Neuronal stem cell (in vitro differentiated cells): ENCODE measurements around the gene SMAD9.
A peak's percentile ranks its signal among the peaks of the same experiment; 100 is the strongest.

Experiments used
- DNase-seq: peaks from one replicate; pipeline ENCODE4 v3.0.0-alpha.2; 2013; ENCODE audit warnings: low spot score
- H2AFZ ChIP-seq: one replicate; pipeline ENCODE4 v1.6.1; 2013; ENCODE audit warnings: mild to moderate bottlenecking, low read length, inconsistent platforms
- H2AK5ac ChIP-seq: 2 replicates; pipeline ENCODE4 v1.6.1; 2013; ENCODE audit warnings: low read depth, mild to moderate bottlenecking, inconsistent platforms, low read length, moderate library complexity, mixed read lengths
- H2BK120ac ChIP-seq: 2 replicates; pipeline ENCODE4 v1.6.1; 2013; ENCODE audit warnings: low read depth, mild to moderate bottlenecking, inconsistent platforms, low read length, moderate library complexity, mixed read lengths
- H2BK12ac ChIP-seq: one replicate; pipeline ENCODE4 v1.6.1; 2013; ENCODE audit warnings: low read length, inconsistent platforms
- H2BK15ac ChIP-seq: 2 replicates; pipeline ENCODE4 v1.6.1; 2013; ENCODE audit warnings: mild to moderate bottlenecking, low read length, inconsistent platforms, mixed read lengths
- H2BK5ac ChIP-seq: one replicate; pipeline ENCODE4 v1.6.1; 2013; ENCODE audit warnings: inconsistent platforms, mild to moderate bottlenecking, low read length, moderate library complexity
- H3K14ac ChIP-seq: one replicate; pipeline ENCODE4 v1.6.1; 2013; ENCODE audit warnings: low read length, inconsistent platforms
- H3K18ac ChIP-seq: 2 replicates; pipeline ENCODE4 v1.6.1; 2013; ENCODE audit warnings: low read length, inconsistent platforms
- H3K23ac ChIP-seq: 2 replicates; pipeline ENCODE4 v1.6.1; 2013; ENCODE audit warnings: low read depth, mild to moderate bottlenecking, mixed read lengths, low read length, inconsistent platforms; ENCODE audit not compliant: poor library complexity
- H3K27ac ChIP-seq: replicated peaks from 3 replicates; pipeline ENCODE4 v1.5.1; 2013; ENCODE audit warnings: low read length, inconsistent platforms
- H3K27me3 ChIP-seq, 3 experiments: 2 replicates each; pipeline ENCODE4 v1.6.1; 2013; ENCODE audit warnings: low read length in 3 of 3, mild to moderate bottlenecking in 2 of 3, inconsistent platforms in 1 of 3, low read depth in 1 of 3, mixed read lengths in 1 of 3, moderate library complexity in 1 of 3; ENCODE audit not compliant: control insufficient read depth in 3 of 3, insufficient read depth in 3 of 3
- H3K36me3 ChIP-seq, 2 donors: replicated peaks in 1 of 2; 2 replicates each; pipeline ENCODE4 v1.6.1; 2013; ENCODE audit warnings: low read length in 2 of 2; ENCODE audit not compliant: control insufficient read depth in 2 of 2, insufficient read depth in 2 of 2
- H3K4ac ChIP-seq: 2 replicates; pipeline ENCODE4 v1.6.1; 2013; ENCODE audit warnings: inconsistent platforms, mild to moderate bottlenecking, low read length, moderate library complexity
- H3K4me1 ChIP-seq, 2 donors: 1 replicate in 1 of 2; 2 replicates in 1 of 2; pipeline ENCODE4 v1.6.1; 2013; ENCODE audit warnings: low read length in 2 of 2, low read depth in 1 of 2; ENCODE audit not compliant: control insufficient read depth in 2 of 2, insufficient read depth in 1 of 2
- H3K4me2 ChIP-seq: one replicate; pipeline ENCODE4 v1.6.1; 2013; ENCODE audit warnings: mild to moderate bottlenecking, low read length, inconsistent platforms; ENCODE audit not compliant: insufficient read depth, poor library complexity, severe bottlenecking
- H3K4me3 ChIP-seq, 2 donors: 2 replicates each; pipeline ENCODE4 v1.5.1; 2013; ENCODE audit warnings: low read length in 2 of 2, mild to moderate bottlenecking in 2 of 2, inconsistent platforms in 1 of 2, moderate library complexity in 1 of 2
- H3K79me1 ChIP-seq: one replicate; pipeline ENCODE4 v1.6.1; 2013; ENCODE audit warnings: low read depth, mild to moderate bottlenecking, inconsistent platforms, low read length, moderate library complexity
- H3K9ac ChIP-seq: one replicate; pipeline ENCODE4 v1.6.1; 2013; ENCODE audit warnings: mild to moderate bottlenecking, low read depth, low read length, inconsistent platforms; ENCODE audit not compliant: poor library complexity
- H3K9me3 ChIP-seq, 2 donors: replicated peaks in 1 of 2; 2 replicates each; pipeline versions ENCODE3 to v1.6.1; 2013; ENCODE audit warnings: low read length in 2 of 2, mild to moderate bottlenecking in 2 of 2, inconsistent platforms in 1 of 2, low read depth in 1 of 2, mixed read lengths in 1 of 2, moderate library complexity in 1 of 2; ENCODE audit not compliant: control insufficient read depth in 2 of 2, insufficient read depth in 1 of 2
- H4K8ac ChIP-seq: one replicate; pipeline ENCODE4 v1.6.1; 2013; ENCODE audit warnings: low read depth, mild to moderate bottlenecking, inconsistent platforms, low read length, moderate library complexity
- H4K91ac ChIP-seq: one replicate; pipeline ENCODE4 v1.6.1; 2013; ENCODE audit warnings: low read length, low read depth, mild to moderate bottlenecking, inconsistent platforms; ENCODE audit not compliant: poor library complexity
- WGBS, 2 donors: extraction: QIAGEN DNeasy Blood & Tissue Kit; methylation state at CpG; one replicate each; pipeline ENCODE4 v1.1.7; 2013; ENCODE audit warnings: missing lambda C conversion rate in 2 of 2, mixed read lengths in 1 of 2; ENCODE audit not compliant: insufficient read length in 2 of 2, insufficient replicate concordance in 1 of 2; ENCODE audit errors: extremely low coverage in 2 of 2; 5-methylcytosine and 5-hydroxymethylcytosine counted together

SMAD9 gene

GRCh38 chr13:36817996-36818803 lies 101.8 kb downstream of the SMAD9 start:
- Histone ChIP-seq H3K4me3 (peak overlapping the region; percentile 75 to 76), H3K4me1 (peaks cover 0 to 2% of the 10 kb centered on the region in 2 donors), H2BK5ac (no peak overlapping the region), H4K8ac (no peak overlapping the region), H4K91ac (no peak overlapping the region), H3K4me2 (peak overlapping the region; percentile 59), H2AK5ac (no peak overlapping the region), H3K14ac (no peak overlapping the region), H2AFZ (peak overlapping the region; percentile 98), H2BK120ac (no peak overlapping the region), H2BK12ac (no peak overlapping the region), H3K27ac (no peak overlapping the region), H3K27me3 (no peaks in the 10 kb centered on the region), H2BK15ac (no peak overlapping the region), H3K23ac (no peak overlapping the region), H3K4ac (no peak overlapping the region), H3K36me3 (peaks cover 0 to 6% of the 10 kb centered on the region in 2 donors), H3K9me3 (no peaks in the 10 kb centered on the region), H3K79me1 (peaks cover 2% of the 10 kb centered on the region), H3K9ac (no peak overlapping the region), H3K18ac (no peak overlapping the region)
- no CpG with 5 or more reads among the region's 12 CpGs for WGBS, 2 donors
- no peak for DNase-seq

GRCh38 chr13:36815062-36815461 lies 105.0 kb downstream of the SMAD9 start:
- Histone ChIP-seq H2BK12ac (no peak overlapping the region), H3K18ac (no peak overlapping the region), H2AFZ (no peak overlapping the region), H3K4me2 (no peak overlapping the region), H2BK15ac (no peak overlapping the region), H3K9ac (no peak overlapping the region), H2BK5ac (no peak overlapping the region), H3K79me1 (peaks cover 2% of the 10 kb centered on the region), H3K9me3 (no peaks in the 10 kb centered on the region), H3K4me1 (peaks cover 0 to 2% of the 10 kb centered on the region in 2 donors), H3K4me3 (no peak overlapping the region), H2AK5ac (no peak overlapping the region), H2BK120ac (no peak overlapping the region), H3K36me3 (no peaks in the 10 kb centered on the region), H4K91ac (no peak overlapping the region), H3K27ac (no peak overlapping the region), H4K8ac (no peak overlapping the region), H3K4ac (no peak overlapping the region), H3K14ac (no peak overlapping the region), H3K27me3 (peaks cover 0 to 9% (median 0%) of the 10 kb centered on the region in 3 experiments), H3K23ac (no peak overlapping the region)
- no CpG with 5 or more reads among the region's 2 CpGs for WGBS, 2 donors
- no peak for DNase-seq

GRCh38 chr13:36814465-36814864 lies 105.6 kb downstream of the SMAD9 start:
- Histone ChIP-seq H2AFZ (no peak overlapping the region), H2BK5ac (no peak overlapping the region), H3K27me3 (peaks cover 0 to 9% (median 0%) of the 10 kb centered on the region in 3 experiments), H2BK15ac (no peak overlapping the region), H3K4me1 (peaks cover 0 to 5% of the 10 kb centered on the region in 2 donors), H4K8ac (no peak overlapping the region), H2BK120ac (no peak overlapping the region), H3K4ac (no peak overlapping the region), H3K23ac (no peak overlapping the region), H3K4me2 (no peak overlapping the region), H3K14ac (no peak overlapping the region), H3K27ac (no peak overlapping the region), H3K79me1 (peaks cover 2% of the 10 kb centered on the region), H4K91ac (no peak overlapping the region), H3K36me3 (no peaks in the 10 kb centered on the region), H3K9me3 (no peaks in the 10 kb centered on the region), H2AK5ac (no peak overlapping the region), H2BK12ac (no peak overlapping the region), H3K18ac (no peak overlapping the region), H3K9ac (no peak overlapping the region), H3K4me3 (no peak overlapping the region)
- DNase-seq: no peak
- WGBS, 2 donors: no CpG with 5 or more reads among the region's 9 CpGs

- Histone ChIP-seq H3K79me1 (no peaks in the 10 kb centered on the region), H3K4me2 (no peak overlapping the region), H2BK15ac (no peak overlapping the region), H3K27me3 (peaks cover 0 to 9% (median 0%) of the 10 kb centered on the region in 3 experiments), H3K4ac (no peak overlapping the region), H2AFZ (no peak overlapping the region), H3K23ac (no peak overlapping the region), H3K4me3 (no peak overlapping the region), H2BK12ac (no peak overlapping the region), H3K27ac (no peak overlapping the region), H2BK120ac (no peak overlapping the region), H3K36me3 (no peaks in the 10 kb centered on the region), H4K91ac (no peak overlapping the region), H4K8ac (no peak overlapping the region), H3K4me1 (peaks cover 0 to 5% of the 10 kb centered on the region in 2 donors), H2BK5ac (no peak overlapping the region), H3K14ac (no peak overlapping the region), H3K9ac (no peak overlapping the region), H3K18ac (no peak overlapping the region), H2AK5ac (no peak overlapping the region), H3K9me3 (no peaks in the 10 kb centered on the region)
- WGBS, 2 donors: no CpG with 5 or more reads among the region's 1 CpG
- no peak for DNase-seq
These were observed 106.8 kb downstream of the SMAD9 start for GRCh38 chr13:36813225-36813624.
